Activated naive CD4-positive, alpha-beta T cell treated with anti-CD3 and anti-CD28 coated beads, Interleukin-2, amount 10 ng/mL, durations not matched to agents 7 days and 5 days (primary cell): Measurements from ENCODE around the gene SGK2.

Source experiments
- CTCF ChIA-PET: fragments of 350-600 bp; sonication (Branson Sonifier 250); formaldehyde crosslinking; loops from one replicate; lab custom pipeline; 2021; ENCODE audit warnings: antibody characterized with exemption; lab: Charles Lee
- DNase-seq: peaks from one replicate; pipeline ENCODE4 v3.0.0-alpha.2; 2020
- H3K27ac Mint-ChIP-seq: one replicate; pipeline ENCODE4 v1.8.0; 2021; ENCODE audit warnings: mild to moderate bottlenecking, moderate library complexity, mixed read lengths
- H3K27me3 Mint-ChIP-seq: one replicate; pipeline ENCODE4 v1.8.0; 2021; ENCODE audit warnings: mild to moderate bottlenecking, mixed read lengths
- H3K36me3 Mint-ChIP-seq: one replicate; pipeline ENCODE4 v1.8.0; 2021; ENCODE audit warnings: mixed read lengths
- H3K4me1 Mint-ChIP-seq: one replicate; pipeline ENCODE4 v1.8.0; 2021; ENCODE audit warnings: mixed read lengths
- H3K4me3 Mint-ChIP-seq: one replicate; pipeline ENCODE4 v1.8.0; 2021; ENCODE audit warnings: mild to moderate bottlenecking, moderate library complexity, mixed read lengths
- H3K9me3 Mint-ChIP-seq: one replicate; pipeline ENCODE4 v1.8.0; 2021; ENCODE audit warnings: mixed read lengths

Gene SGK2

DNA sequence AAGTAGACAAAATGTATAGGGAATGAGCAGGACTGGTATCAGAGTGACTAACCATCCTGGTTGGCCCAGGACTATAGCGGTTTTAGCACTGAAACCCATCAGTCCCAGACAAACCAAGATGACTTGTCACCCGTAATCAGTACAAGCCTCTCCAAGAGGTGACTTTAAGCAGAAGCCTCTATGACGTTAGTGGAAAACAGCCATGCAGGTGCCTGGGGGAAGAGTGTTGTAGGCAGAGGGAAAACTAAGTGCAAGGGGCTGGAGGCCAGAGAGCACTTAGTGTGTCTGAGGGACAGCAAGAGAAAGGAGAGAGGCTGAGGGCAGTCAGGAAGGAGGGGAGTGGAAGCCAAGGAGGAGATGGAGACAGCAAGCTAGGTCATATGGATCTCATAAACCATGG, 2.1 kb downstream of the SGK2 start:
- H3K27me3 Mint-ChIP-seq = no peaks in the 10 kb centered on the region
- H3K36me3 Mint-ChIP-seq = no peaks in the 10 kb centered on the region
- CTCF ChIA-PET = interaction anchor here (1.1 kb wide), 1 partner anchor 9 kb away, joined by 5 read pairs; no protein-coding TSS in a partner anchor
- H3K4me3 Mint-ChIP-seq = no peak overlapping the region
- H3K4me1 Mint-ChIP-seq = no peaks in the 10 kb centered on the region
- no peak overlapping the region for H3K27ac Mint-ChIP-seq
- H3K9me3 Mint-ChIP-seq = no peaks in the 10 kb centered on the region
- no peak for DNase-seq

- H3K27ac Mint-ChIP-seq = no peak overlapping the region
- CTCF ChIA-PET = no interaction called here
- DNase-seq = no peak
- H3K4me3 Mint-ChIP-seq = no peak overlapping the region
- no peaks in the 10 kb centered on the region for H3K9me3 Mint-ChIP-seq
- H3K36me3 Mint-ChIP-seq = no peaks in the 10 kb centered on the region
- H3K27me3 Mint-ChIP-seq = no peaks in the 10 kb centered on the region
- H3K4me1 Mint-ChIP-seq = no peaks in the 10 kb centered on the region
These were observed 4.6 kb downstream of the SGK2 start for GRCh38 chr20:43563429-43563828.

DNA sequence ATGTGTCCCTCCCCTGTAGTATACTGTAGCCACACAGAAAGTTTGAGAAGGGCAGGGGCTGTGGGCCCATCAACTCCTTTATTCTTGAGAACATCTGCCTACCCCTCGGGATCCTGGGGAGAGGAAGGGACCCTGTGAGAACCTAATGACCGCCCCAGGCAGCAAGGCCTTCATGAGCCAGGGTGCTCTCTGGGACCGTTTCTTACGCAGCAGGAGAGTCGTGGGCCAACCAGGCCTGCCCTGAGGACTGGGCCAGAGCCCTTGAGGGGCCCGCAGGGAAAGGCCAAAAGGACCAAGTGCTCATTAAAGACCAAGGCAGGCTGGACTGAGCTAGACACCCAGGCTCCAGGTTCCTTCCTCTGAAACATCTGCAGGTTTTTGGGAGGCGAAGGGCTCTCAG, 5.2 kb downstream of the SGK2 start:
- no peak overlapping the region for H3K27ac Mint-ChIP-seq
- H3K9me3 Mint-ChIP-seq = no peaks in the 10 kb centered on the region
- no peak overlapping the region for H3K4me3 Mint-ChIP-seq
- CTCF ChIA-PET = no interaction called here
- no peaks in the 10 kb centered on the region for H3K36me3 Mint-ChIP-seq
- H3K4me1 Mint-ChIP-seq = no peaks in the 10 kb centered on the region
- no peaks in the 10 kb centered on the region for H3K27me3 Mint-ChIP-seq
- no peak for DNase-seq

- Mint-ChIP-seq H3K27ac (no peak overlapping the region), H3K4me3 (no peak overlapping the region), H3K9me3 (no peaks in the 10 kb centered on the region), H3K27me3 (no peaks in the 10 kb centered on the region), H3K36me3 (no peaks in the 10 kb centered on the region), H3K4me1 (no peaks in the 10 kb centered on the region)
- CTCF ChIA-PET = no interaction called here
- no peak for DNase-seq
These were observed 5.6 kb downstream of the SGK2 start for GRCh38 chr20:43564455-43564854.

- no peak for DNase-seq
- H3K4me3 Mint-ChIP-seq = no peak overlapping the region
- CTCF ChIA-PET = no interaction called here
These were observed 6.3 kb downstream of the SGK2 start for GRCh38 chr20:43564993-43565757.

GRCh38 chr20:43565758-43566104, 6.9 kb downstream of the SGK2 start:
- CTCF ChIA-PET = no interaction called here
- H3K9me3 Mint-ChIP-seq = no peaks in the 10 kb centered on the region
- no peaks in the 10 kb centered on the region for H3K4me1 Mint-ChIP-seq
- H3K27me3 Mint-ChIP-seq = no peaks in the 10 kb centered on the region
- H3K4me3 Mint-ChIP-seq = no peak overlapping the region
- H3K27ac Mint-ChIP-seq = no peak overlapping the region
- no peaks in the 10 kb centered on the region for H3K36me3 Mint-ChIP-seq
- no peak for DNase-seq

More at GRCh38 chr20:43564993-43565757, 6.3 kb downstream of the SGK2 start:
- no peaks in the 10 kb centered on the region for H3K4me1 Mint-ChIP-seq
- H3K27me3 Mint-ChIP-seq = no peaks in the 10 kb centered on the region
- H3K36me3 Mint-ChIP-seq = no peaks in the 10 kb centered on the region
- no peak overlapping the region for H3K27ac Mint-ChIP-seq
- H3K9me3 Mint-ChIP-seq = no peaks in the 10 kb centered on the region

GRCh38 chr20:43567477-43567876, 8.7 kb downstream of the SGK2 start:
- CTCF ChIA-PET = no interaction called here
- no peak for DNase-seq
- no peaks in the 10 kb centered on the region for H3K4me1 Mint-ChIP-seq
- no peaks in the 10 kb centered on the region for H3K9me3 Mint-ChIP-seq
- H3K36me3 Mint-ChIP-seq = no peaks in the 10 kb centered on the region
- no peak overlapping the region for H3K27ac Mint-ChIP-seq
- H3K27me3 Mint-ChIP-seq = no peaks in the 10 kb centered on the region
- H3K4me3 Mint-ChIP-seq = no peak overlapping the region

GRCh38 chr20:43568706-43569105, 9.9 kb downstream of the SGK2 start:
- no peaks in the 10 kb centered on the region for H3K27me3 Mint-ChIP-seq
- CTCF ChIA-PET = interaction anchor here (1.4 kb wide), 1 partner anchor 31 kb away, joined by 4 read pairs; no protein-coding TSS in a partner anchor
- no peak overlapping the region for H3K4me3 Mint-ChIP-seq
- no peak overlapping the region for H3K27ac Mint-ChIP-seq
- H3K36me3 Mint-ChIP-seq = no peaks in the 10 kb centered on the region
- no peak for DNase-seq
- no peaks in the 10 kb centered on the region for H3K9me3 Mint-ChIP-seq
- H3K4me1 Mint-ChIP-seq = no peaks in the 10 kb centered on the region

DNA sequence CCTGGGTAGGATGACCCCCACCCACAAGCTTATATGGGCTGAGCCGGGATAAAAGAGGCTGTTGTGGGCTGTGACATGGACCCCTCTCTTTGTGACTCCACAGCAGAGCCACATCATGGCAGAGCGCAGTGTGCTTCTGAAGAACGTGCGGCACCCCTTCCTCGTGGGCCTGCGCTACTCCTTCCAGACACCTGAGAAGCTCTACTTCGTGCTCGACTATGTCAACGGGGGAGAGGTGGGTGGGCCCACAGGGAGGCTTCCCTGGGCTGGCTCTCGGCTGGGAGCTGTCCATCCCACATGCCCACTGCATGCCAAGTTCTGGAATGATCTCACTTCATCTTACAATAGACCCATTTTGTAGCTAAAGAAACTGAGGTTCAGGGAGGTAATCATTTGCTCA, 10.5 kb downstream of the SGK2 start:
- H3K27me3 Mint-ChIP-seq = no peaks in the 10 kb centered on the region
- H3K36me3 Mint-ChIP-seq = no peaks in the 10 kb centered on the region
- no peaks in the 10 kb centered on the region for H3K9me3 Mint-ChIP-seq
- H3K4me1 Mint-ChIP-seq = no peaks in the 10 kb centered on the region
- no peak overlapping the region for H3K4me3 Mint-ChIP-seq
- CTCF ChIA-PET = interaction anchor here (1.4 kb wide), 2 partner anchors 8 to 31 kb away, joined by 4 to 5 read pairs; no protein-coding TSS in a partner anchor
- H3K27ac Mint-ChIP-seq = no peak overlapping the region
- no peak for DNase-seq

GRCh38 chr20:43570496-43570895, 11.7 kb downstream of the SGK2 start:
- CTCF ChIA-PET = interaction anchor here (1.4 kb wide), 1 partner anchor 9 kb away, joined by 5 read pairs; no protein-coding TSS in a partner anchor
- H3K27ac Mint-ChIP-seq = no peak overlapping the region

GRCh38 chr20:43571310-43571709, 12.5 kb downstream of the SGK2 start:
- DNase-seq = no peak
- H3K4me1 Mint-ChIP-seq = no peaks in the 10 kb centered on the region
- H3K36me3 Mint-ChIP-seq = no peaks in the 10 kb centered on the region
- no peak overlapping the region for H3K4me3 Mint-ChIP-seq
- CTCF ChIA-PET = no interaction called here
- no peaks in the 10 kb centered on the region for H3K9me3 Mint-ChIP-seq
- no peak overlapping the region for H3K27ac Mint-ChIP-seq
- H3K27me3 Mint-ChIP-seq = no peaks in the 10 kb centered on the region

More at GRCh38 chr20:43570496-43570895, 11.7 kb downstream of the SGK2 start:
- H3K36me3 Mint-ChIP-seq = no peaks in the 10 kb centered on the region
- no peaks in the 10 kb centered on the region for H3K27me3 Mint-ChIP-seq
- no peaks in the 10 kb centered on the region for H3K9me3 Mint-ChIP-seq
- no peak for DNase-seq
- H3K4me3 Mint-ChIP-seq = no peak overlapping the region
- H3K4me1 Mint-ChIP-seq = no peaks in the 10 kb centered on the region

DNA sequence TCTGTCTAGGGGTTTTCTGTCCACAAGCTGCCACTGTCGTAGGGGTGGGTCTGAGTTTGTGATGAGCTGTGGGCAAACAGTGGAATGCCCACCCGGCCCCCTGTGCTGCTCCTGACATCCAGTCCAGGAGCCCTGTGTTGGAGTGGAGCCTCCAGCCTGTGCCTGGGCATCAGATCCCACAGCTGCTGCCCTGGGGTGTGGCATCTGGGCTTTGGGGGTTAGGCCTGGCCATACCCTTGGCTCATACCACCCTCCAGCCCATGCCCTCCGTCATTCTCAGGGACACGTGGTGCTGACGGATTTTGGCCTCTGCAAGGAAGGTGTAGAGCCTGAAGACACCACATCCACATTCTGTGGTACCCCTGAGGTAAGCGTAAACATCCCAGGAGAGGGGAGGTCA, 12.9 kb downstream of the SGK2 start:
- Mint-ChIP-seq H3K4me1 (no peaks in the 10 kb centered on the region), H3K36me3 (no peaks in the 10 kb centered on the region), H3K27ac (no peak overlapping the region), H3K9me3 (no peaks in the 10 kb centered on the region), H3K27me3 (no peaks in the 10 kb centered on the region), H3K4me3 (no peak overlapping the region)
- CTCF ChIA-PET = no interaction called here
- DNase-seq = no peak

GRCh38 chr20:43572891-43573290, 14.1 kb downstream of the SGK2 start:
- CTCF ChIA-PET = no interaction called here
- Mint-ChIP-seq H3K4me1 (no peaks in the 10 kb centered on the region), H3K27me3 (no peaks in the 10 kb centered on the region), H3K27ac (no peak overlapping the region), H3K4me3 (no peak overlapping the region), H3K9me3 (no peaks in the 10 kb centered on the region), H3K36me3 (no peaks in the 10 kb centered on the region)
- no peak for DNase-seq

DNA sequence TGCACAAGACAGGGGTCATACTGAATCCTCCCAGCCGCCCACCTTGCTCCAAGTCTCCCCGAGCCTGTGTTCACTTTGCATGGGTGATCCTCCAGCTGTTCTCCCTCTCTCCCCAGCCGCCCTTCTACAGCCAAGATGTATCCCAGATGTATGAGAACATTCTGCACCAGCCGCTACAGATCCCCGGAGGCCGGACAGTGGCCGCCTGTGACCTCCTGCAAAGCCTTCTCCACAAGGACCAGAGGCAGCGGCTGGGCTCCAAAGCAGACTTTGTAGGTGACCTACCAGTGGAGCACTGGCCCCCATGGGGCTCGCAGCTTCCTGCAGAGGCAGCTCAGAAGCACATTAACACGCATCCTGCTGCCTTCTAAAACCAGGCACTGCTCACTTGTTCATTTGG, 17.3 kb downstream of the SGK2 start:
- H3K27me3 Mint-ChIP-seq = peaks cover 12% of the 10 kb centered on the region
- H3K4me3 Mint-ChIP-seq = no peak overlapping the region
- no peak overlapping the region for H3K27ac Mint-ChIP-seq
- H3K36me3 Mint-ChIP-seq = no peaks in the 10 kb centered on the region
- no peaks in the 10 kb centered on the region for H3K4me1 Mint-ChIP-seq
- H3K9me3 Mint-ChIP-seq = no peaks in the 10 kb centered on the region
- CTCF ChIA-PET = interaction anchor here (0.7 to 1.6 kb wide), 2 partner anchors 44 to 127 kb away, joined by 3 read pairs; no protein-coding TSS in a partner anchor
- DNase-seq = no peak
